Measurements from ENCODE around the gene ANTXR1. TPM values are rescaled to one million over a fixed set of nuclear protein-coding genes. Genes with fewer than 3 reads are reported as not detected.
"Not testable (repeated sequence)": the region's sequence is repeated elsewhere in the genome, so short reads cannot be mapped to it uniquely, and the experiment has no call there.

ANTXR1 gene
- total RNA-seq, 1 donor from 2014 or later: not detected

- DNase-seq (ENCODE audit: low spot score): no peak
- Mint-ChIP-seq H3K9me3 (no peaks in the 10 kb centered on the region), H3K4me3 (no peak overlapping the region), H3K27me3 (ENCODE audit: insufficient read depth) (no peaks in the 10 kb centered on the region), H3K4me1 (ENCODE audit: low read depth) (no peaks in the 10 kb centered on the region), H3K36me3 (ENCODE audit: low read depth) (no peaks in the 10 kb centered on the region), H3K27ac (no peak overlapping the region)
- intact Hi-C loops (cut with micrococcal nuclease): no loop called here
Measured at GRCh38 chr2:69241093-69241492, 228.1 kb downstream of the ANTXR1 start.

GRCh38 chr2:69241664-69242514 lies 228.9 kb downstream of the ANTXR1 start:
- H3K4me3 Mint-ChIP-seq: no peak overlapping the region
- H3K36me3 Mint-ChIP-seq (ENCODE audit: low read depth): no peaks in the 10 kb centered on the region
- no peak overlapping the region for H3K27ac Mint-ChIP-seq
- H3K4me1 Mint-ChIP-seq (ENCODE audit: low read depth): no peaks in the 10 kb centered on the region
- no peak for DNase-seq (ENCODE audit: low spot score)
- H3K27me3 Mint-ChIP-seq (ENCODE audit: insufficient read depth): no peaks in the 10 kb centered on the region
- no peaks in the 10 kb centered on the region for H3K9me3 Mint-ChIP-seq
- intact Hi-C loops (cut with micrococcal nuclease): no loop called here

GRCh38 chr2:69242651-69243051 lies 229.7 kb downstream of the ANTXR1 start:
- intact Hi-C loops (cut with micrococcal nuclease): no loop called here
- H3K4me1 Mint-ChIP-seq (ENCODE audit: low read depth): no peaks in the 10 kb centered on the region
- H3K27me3 Mint-ChIP-seq (ENCODE audit: insufficient read depth): no peaks in the 10 kb centered on the region
- H3K4me3 Mint-ChIP-seq: no peak overlapping the region
- H3K27ac Mint-ChIP-seq: no peak overlapping the region
- no peaks in the 10 kb centered on the region for H3K9me3 Mint-ChIP-seq
- DNase-seq (ENCODE audit: low spot score): no peak
- no peaks in the 10 kb centered on the region for H3K36me3 Mint-ChIP-seq (ENCODE audit: low read depth)

- Mint-ChIP-seq H3K27ac (no peak overlapping the region), H3K27me3 (ENCODE audit: insufficient read depth) (peaks cover 3% of the 10 kb centered on the region), H3K9me3 (no peaks in the 10 kb centered on the region), H3K4me3 (no peak overlapping the region), H3K36me3 (ENCODE audit: low read depth) (no peaks in the 10 kb centered on the region), H3K4me1 (ENCODE audit: low read depth) (no peaks in the 10 kb centered on the region)
- intact Hi-C loops (cut with micrococcal nuclease): no loop called here
- DNase-seq (ENCODE audit: low spot score): no peak
Measured at GRCh38 chr2:69243652-69244051, 230.7 kb downstream of the ANTXR1 start.

GRCh38 chr2:69244882-69245281 lies 231.9 kb downstream of the ANTXR1 start:
- no peak overlapping the region for H3K4me3 Mint-ChIP-seq
- DNase-seq (ENCODE audit: low spot score): no peak
- intact Hi-C loops (cut with micrococcal nuclease): no loop called here
- no peaks in the 10 kb centered on the region for H3K36me3 Mint-ChIP-seq (ENCODE audit: low read depth)
- H3K27ac Mint-ChIP-seq: no peak overlapping the region
- no peaks in the 10 kb centered on the region for H3K4me1 Mint-ChIP-seq (ENCODE audit: low read depth)
- no peaks in the 10 kb centered on the region for H3K9me3 Mint-ChIP-seq
- H3K27me3 Mint-ChIP-seq (ENCODE audit: insufficient read depth): peaks cover 6% of the 10 kb centered on the region

- H3K27ac Mint-ChIP-seq: no peak overlapping the region
- DNase-seq (ENCODE audit: low spot score): no peak
- H3K27me3 Mint-ChIP-seq (ENCODE audit: insufficient read depth): peaks cover 6% of the 10 kb centered on the region
- intact Hi-C loops (cut with micrococcal nuclease): no loop called here
- no peak overlapping the region for H3K4me3 Mint-ChIP-seq
- no peaks in the 10 kb centered on the region for H3K9me3 Mint-ChIP-seq
- no peaks in the 10 kb centered on the region for H3K36me3 Mint-ChIP-seq (ENCODE audit: low read depth)
- no peaks in the 10 kb centered on the region for H3K4me1 Mint-ChIP-seq (ENCODE audit: low read depth)
Measured at GRCh38 chr2:69247583-69247982, 234.6 kb downstream of the ANTXR1 start.

- DNase-seq (ENCODE audit: low spot score): no peak
- Mint-ChIP-seq H3K36me3 (ENCODE audit: low read depth) (no peaks in the 10 kb centered on the region), H3K27ac (no peak overlapping the region), H3K4me3 (no peak overlapping the region), H3K27me3 (ENCODE audit: insufficient read depth) (peaks cover 6% of the 10 kb centered on the region), H3K9me3 (no peaks in the 10 kb centered on the region), H3K4me1 (ENCODE audit: low read depth) (no peaks in the 10 kb centered on the region)
- intact Hi-C loops (cut with micrococcal nuclease): no loop called here
Measured at GRCh38 chr2:69248232-69248631, 235.3 kb downstream of the ANTXR1 start.

GRCh38 chr2:69250981-69251380 lies 238.0 kb downstream of the ANTXR1 start:
- Mint-ChIP-seq H3K9me3 (no peaks in the 10 kb centered on the region), H3K36me3 (ENCODE audit: low read depth) (no peaks in the 10 kb centered on the region), H3K4me3 (no peak overlapping the region), H3K4me1 (ENCODE audit: low read depth) (no peaks in the 10 kb centered on the region), H3K27me3 (ENCODE audit: insufficient read depth) (peaks cover 15% of the 10 kb centered on the region), H3K27ac (no peak overlapping the region)
- DNase-seq (ENCODE audit: low spot score): no peak
- intact Hi-C loops (cut with micrococcal nuclease): no loop called here

- Mint-ChIP-seq H3K27me3 (ENCODE audit: insufficient read depth) (peaks cover 16% of the 10 kb centered on the region), H3K4me3 (no peak overlapping the region), H3K4me1 (ENCODE audit: low read depth) (no peaks in the 10 kb centered on the region), H3K36me3 (ENCODE audit: low read depth) (no peaks in the 10 kb centered on the region), H3K27ac (no peak overlapping the region), H3K9me3 (no peaks in the 10 kb centered on the region)
- intact Hi-C loops (cut with micrococcal nuclease): no loop called here
- no peak for DNase-seq (ENCODE audit: low spot score)
Measured at GRCh38 chr2:69251943-69252342, 239.0 kb downstream of the ANTXR1 start.

GRCh38 chr2:69253112-69253511 lies 240.1 kb downstream of the ANTXR1 start:
- Mint-ChIP-seq H3K27ac (no peak overlapping the region), H3K27me3 (ENCODE audit: insufficient read depth) (peaks cover 16% of the 10 kb centered on the region), H3K4me1 (ENCODE audit: low read depth) (no peaks in the 10 kb centered on the region), H3K4me3 (no peak overlapping the region), H3K9me3 (no peaks in the 10 kb centered on the region), H3K36me3 (ENCODE audit: low read depth) (no peaks in the 10 kb centered on the region)
- intact Hi-C loops (cut with micrococcal nuclease): no loop called here
- no peak for DNase-seq (ENCODE audit: low spot score)

- no peak for DNase-seq (ENCODE audit: low spot score)
- Mint-ChIP-seq H3K4me3 (no peak overlapping the region), H3K27me3 (ENCODE audit: insufficient read depth) (peaks cover 20% of the 10 kb centered on the region), H3K36me3 (ENCODE audit: low read depth) (no peaks in the 10 kb centered on the region), H3K27ac (no peak overlapping the region), H3K9me3 (peaks cover 6% of the 10 kb centered on the region), H3K4me1 (ENCODE audit: low read depth) (no peaks in the 10 kb centered on the region)
- intact Hi-C loops (cut with micrococcal nuclease): no loop called here
Measured at GRCh38 chr2:69253611-69254301, 240.8 kb downstream of the ANTXR1 start.

- intact Hi-C loops (cut with micrococcal nuclease): no loop called here
- Mint-ChIP-seq H3K9me3 (peaks cover 18% of the 10 kb centered on the region), H3K27ac (no peak overlapping the region), H3K4me3 (no peak overlapping the region), H3K4me1 (ENCODE audit: low read depth) (no peaks in the 10 kb centered on the region), H3K36me3 (ENCODE audit: low read depth) (no peaks in the 10 kb centered on the region), H3K27me3 (ENCODE audit: insufficient read depth) (peaks cover 16% of the 10 kb centered on the region)
- no peak for DNase-seq (ENCODE audit: low spot score)
Measured at GRCh38 chr2:69255760-69256159, 242.8 kb downstream of the ANTXR1 start.

- H3K27me3 Mint-ChIP-seq (ENCODE audit: insufficient read depth); H3K36me3 Mint-ChIP-seq (ENCODE audit: low read depth); H3K27ac Mint-ChIP-seq; H3K4me1 Mint-ChIP-seq (ENCODE audit: low read depth); intact Hi-C loops (cut with micrococcal nuclease); DNase-seq (ENCODE audit: low spot score); H3K4me3 Mint-ChIP-seq: not testable (repeated sequence)
- peaks cover 29% of the 10 kb centered on the region for H3K9me3 Mint-ChIP-seq
Measured at GRCh38 chr2:69259994-69260591, 247.1 kb downstream of the ANTXR1 start.

Measured in activated T-helper 1 cell treated with anti-CD3 and anti-CD28 coated beads, Interleukin-12 subunit alpha, Interleukin-12 subunit beta, Interleukin-2, Interleukin-4 antibody, amounts not matched to agents 30 ng/mL and 10 ng/mL and 1 ng/mL, durations not matched to agents 14 hours and 24 hours and 36 hours (primary cell).